ENCODE measurements around the gene CUEDC1.

GRCh38 chr17:57972151-57972550 lies 16.9 kb upstream of the CUEDC1 start:
- TF ChIP-seq PAX5 (IDR thresholded peaks at IDR 0.05; ENCODE audit: insufficient read depth, low read length, severe bottlenecking) (no peak), POLR2A (IDR thresholded peaks at IDR 0.05; ENCODE audit: low read depth, low read length) (no peak), POLR2AphosphoS5 (IDR thresholded peaks at IDR 0.05; ENCODE audit: low read depth, low read length) (no peak), TAF1 (IDR thresholded peaks at IDR 0.05; ENCODE audit: low read depth, low read length) (no peak), POU2F2 (IDR thresholded peaks at IDR 0.05; ENCODE audit: low read depth, low read length) (no peak), SPI1 (IDR thresholded peaks at IDR 0.05; ENCODE audit: low read depth, low read length) (no peak)
